ENCODE data around the gene RPS6KA2.

GRCh38 chr6:166411721-166412151, 215.3 kb downstream of the RPS6KA2 start:
- no peak for TF ChIP-seq EZH2 (IDR thresholded peaks at IDR 0.05; ENCODE audit: borderline replicate concordance, insufficient read depth, low read depth, low read length, poor library complexity, severe bottlenecking)
- TF ChIP-seq, protein P1, sequence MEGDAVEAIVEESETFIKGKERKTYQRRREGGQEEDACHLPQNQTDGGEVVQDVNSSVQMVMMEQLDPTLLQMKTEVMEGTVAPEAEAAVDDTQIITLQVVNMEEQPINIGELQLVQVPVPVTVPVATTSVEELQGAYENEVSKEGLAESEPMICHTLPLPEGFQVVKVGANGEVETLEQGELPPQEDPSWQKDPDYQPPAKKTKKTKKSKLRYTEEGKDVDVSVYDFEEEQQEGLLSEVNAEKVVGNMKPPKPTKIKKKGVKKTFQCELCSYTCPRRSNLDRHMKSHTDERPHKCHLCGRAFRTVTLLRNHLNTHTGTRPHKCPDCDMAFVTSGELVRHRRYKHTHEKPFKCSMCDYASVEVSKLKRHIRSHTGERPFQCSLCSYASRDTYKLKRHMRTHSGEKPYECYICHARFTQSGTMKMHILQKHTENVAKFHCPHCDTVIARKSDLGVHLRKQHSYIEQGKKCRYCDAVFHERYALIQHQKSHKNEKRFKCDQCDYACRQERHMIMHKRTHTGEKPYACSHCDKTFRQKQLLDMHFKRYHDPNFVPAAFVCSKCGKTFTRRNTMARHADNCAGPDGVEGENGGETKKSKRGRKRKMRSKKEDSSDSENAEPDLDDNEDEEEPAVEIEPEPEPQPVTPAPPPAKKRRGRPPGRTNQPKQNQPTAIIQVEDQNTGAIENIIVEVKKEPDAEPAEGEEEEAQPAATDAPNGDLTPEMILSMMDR (IDR thresholded peaks at IDR 0.05): no peak

All from B cell (primary cell).